ENCODE measurements around the gene P3H3. TPM values are rescaled to one million over a fixed set of nuclear protein-coding genes. Genes with fewer than 3 reads are reported as not detected.

The P3H3 gene
- total and polyA plus RNA-seq, 2 of the 4 experiments (the other 2 are of a cell fraction), result 27.8 to 83.9 TPM

- no TSS peak for BruUV-seq (replicated peaks)
- Histone ChIP-seq H3K27ac (ENCODE audit: insufficient read depth, low read length) (no peak overlapping the region), H2BK5ac (ENCODE audit: low read depth, low read length, poor library complexity, severe bottlenecking) (no peak overlapping the region), H3K4ac (ENCODE audit: low read depth, low read length) (no peak overlapping the region), H2BK20ac (ENCODE audit: low read depth, low read length) (no peak overlapping the region), H3K4me2 (ENCODE audit: low read depth, low read length) (no peak overlapping the region), H3K23ac (ENCODE audit: low read depth, low read length) (no peak overlapping the region), H3K9ac (ENCODE audit: low read depth, low read length) (no peak overlapping the region), H3K79me1 (ENCODE audit: low read depth in 1 of 2, low read length in 2 of 2) (0 out of 4 replicates have a peak, but pooled peaks cover 0 to 3% of the 10 kb centered on the region in 2 experiments), H3K56ac (ENCODE audit: extremely low read depth, insufficient read depth, low read length) (no peak overlapping the region), H3K9me1 (ENCODE audit: insufficient read depth, low read length) (peaks cover 4% of the 10 kb centered on the region; the same call in 1 of the 2 replicates), H2BK15ac (ENCODE audit: low read depth, low read length) (no peak overlapping the region), H3K9me3 (ENCODE audit: control insufficient read depth, insufficient read depth, low read length) (no peaks in the 10 kb centered on the region), H4K5ac (ENCODE audit: low read depth, low read length) (no peak overlapping the region), H2AK5ac (ENCODE audit: low read depth, low read length) (no peak overlapping the region), H3K14ac (replicated peaks; ENCODE audit: low read depth, low read length) (no peak overlapping the region), H2BK120ac (ENCODE audit: low read depth, low read length) (no peak overlapping the region), H3K4me1 (ENCODE audit: control insufficient read depth, insufficient read depth, low read length) (peaks cover 7% of the 10 kb centered on the region; the same call in 1 of the 2 replicates), H3K36me3 (ENCODE audit: control insufficient read depth, insufficient read depth, low read length) (peaks cover 3% of the 10 kb centered on the region), H3K27me3 (ENCODE audit: control insufficient read depth, insufficient read depth, low read length) (0 out of 2 replicates have a peak, but pooled peaks cover 2% of the 10 kb centered on the region), H4K91ac (ENCODE audit: insufficient read depth, low read depth, low read length) (no peak overlapping the region), H3K4me3 (ENCODE audit: insufficient read depth, low read depth, low read length) (no peak overlapping the region), H3K18ac (ENCODE audit: low read depth, low read length) (no peak overlapping the region), H4K20me1 (ENCODE audit: insufficient read depth, low read length) (no peaks in the 10 kb centered on the region), H4K8ac (ENCODE audit: low read depth in 2 of 2, low read length in 2 of 2) (no peak overlapping the region), H2AFZ (replicated peaks; ENCODE audit: low read length, poor library complexity) (no peak overlapping the region), H2AK9ac (replicated peaks; ENCODE audit: low read depth, low read length, poor library complexity) (no peak overlapping the region)
- WGBS, 2 experiments (ENCODE audit: extremely low coverage in 2 of 2, insufficient read length in 1 of 2), result 86% methylated on average over 4 of the region's 8 CpGs; no CpG with 5 or more reads in 1 of the 2 experiments
- ChIA-PET POLR2A (ENCODE audit: unreplicated experiment) (no interaction called here), CTCF (no interaction called here)
- in situ Hi-C loops (cut with MboI; ENCODE audit: low sequenced_read_pairs), result no loop called here
- TF ChIP-seq ELK1 (IDR thresholded peaks at IDR 0.05; ENCODE audit: borderline replicate concordance, low read depth, low read length), result no peak
- TF ChIP-seq RFX5 (IDR thresholded peaks at IDR 0.05; ENCODE audit: low read depth, low read length), result no peak
- TF ChIP-seq FOS (IDR thresholded peaks at IDR 0.05; ENCODE audit: low read depth, low read length), result no peak
- no peak for TF ChIP-seq RCOR1 (IDR thresholded peaks at IDR 0.05; ENCODE audit: insufficient replicate concordance, low read length)
- no peak for TF ChIP-seq NFE2L2 (IDR thresholded peaks at IDR 0.05; ENCODE audit: low read depth, low read length)
- TF ChIP-seq USF2 (IDR thresholded peaks at IDR 0.05; ENCODE audit: low read depth, low read length), result no peak
- TF ChIP-seq RAD21 (IDR thresholded peaks at IDR 0.05; ENCODE audit: low read length), result no peak
- TF ChIP-seq MAZ (IDR thresholded peaks at IDR 0.05; ENCODE audit: borderline replicate concordance, low read depth, low read length), result no peak
- no peak for TF ChIP-seq BHLHE40 (IDR thresholded peaks at IDR 0.05; ENCODE audit: low read depth, low read length)
- no peak for TF ChIP-seq CTCF (conservative IDR thresholded peaks at IDR 0.05; ENCODE audit: low read depth, low read length)
- no peak for TF ChIP-seq CEBPB (IDR thresholded peaks at IDR 0.05; ENCODE audit: low read depth, low read length)
- ATAC-seq (ENCODE audit: low read depth), result no peak
- no peak for DNase-seq
- dilution Hi-C loops (cut with HindIII; ENCODE audit: low sequenced_read_pairs, unreplicated experiment), result no loop called here
- intact Hi-C loops (cut with micrococcal nuclease), result no loop called here
Measured at GRCh38 chr12:6817098-6817497, 11.1 kb upstream of the P3H3 start.
